ENCODE results near the gene VWDE.

VWDE gene

GRCh38 chr7:12369756-12370155 is 33.9 kb downstream of the VWDE start:
- TF ChIP-seq POLR2AphosphoS5 (IDR thresholded peaks at IDR 0.05; ENCODE audit: low read depth, low read length) (no peak), TAF1 (IDR thresholded peaks at IDR 0.05; ENCODE audit: borderline replicate concordance, insufficient read depth, low read length) (no peak), FOXP2 (optimal IDR thresholded peaks at IDR 0.05; ENCODE audit: borderline replicate concordance, extremely low read depth, extremely low read length, insufficient read depth) (no peak), SIN3A (IDR thresholded peaks at IDR 0.05; ENCODE audit: borderline replicate concordance, insufficient read depth, low read length) (no peak)
- TF ChIP-seq, protein P1, sequence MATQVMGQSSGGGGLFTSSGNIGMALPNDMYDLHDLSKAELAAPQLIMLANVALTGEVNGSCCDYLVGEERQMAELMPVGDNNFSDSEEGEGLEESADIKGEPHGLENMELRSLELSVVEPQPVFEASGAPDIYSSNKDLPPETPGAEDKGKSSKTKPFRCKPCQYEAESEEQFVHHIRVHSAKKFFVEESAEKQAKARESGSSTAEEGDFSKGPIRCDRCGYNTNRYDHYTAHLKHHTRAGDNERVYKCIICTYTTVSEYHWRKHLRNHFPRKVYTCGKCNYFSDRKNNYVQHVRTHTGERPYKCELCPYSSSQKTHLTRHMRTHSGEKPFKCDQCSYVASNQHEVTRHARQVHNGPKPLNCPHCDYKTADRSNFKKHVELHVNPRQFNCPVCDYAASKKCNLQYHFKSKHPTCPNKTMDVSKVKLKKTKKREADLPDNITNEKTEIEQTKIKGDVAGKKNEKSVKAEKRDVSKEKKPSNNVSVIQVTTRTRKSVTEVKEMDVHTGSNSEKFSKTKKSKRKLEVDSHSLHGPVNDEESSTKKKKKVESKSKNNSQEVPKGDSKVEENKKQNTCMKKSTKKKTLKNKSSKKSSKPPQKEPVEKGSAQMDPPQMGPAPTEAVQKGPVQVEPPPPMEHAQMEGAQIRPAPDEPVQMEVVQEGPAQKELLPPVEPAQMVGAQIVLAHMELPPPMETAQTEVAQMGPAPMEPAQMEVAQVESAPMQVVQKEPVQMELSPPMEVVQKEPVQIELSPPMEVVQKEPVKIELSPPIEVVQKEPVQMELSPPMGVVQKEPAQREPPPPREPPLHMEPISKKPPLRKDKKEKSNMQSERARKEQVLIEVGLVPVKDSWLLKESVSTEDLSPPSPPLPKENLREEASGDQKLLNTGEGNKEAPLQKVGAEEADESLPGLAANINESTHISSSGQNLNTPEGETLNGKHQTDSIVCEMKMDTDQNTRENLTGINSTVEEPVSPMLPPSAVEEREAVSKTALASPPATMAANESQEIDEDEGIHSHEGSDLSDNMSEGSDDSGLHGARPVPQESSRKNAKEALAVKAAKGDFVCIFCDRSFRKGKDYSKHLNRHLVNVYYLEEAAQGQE (IDR thresholded peaks at IDR 0.05; ENCODE audit: insufficient read depth in 1 of 2, low read depth in 2 of 2, low read length in 2 of 2) = no peak

GRCh38 chr7:12369072-12369471 is 34.6 kb downstream of the VWDE start:
- TF ChIP-seq SIN3A (IDR thresholded peaks at IDR 0.05; ENCODE audit: borderline replicate concordance, insufficient read depth, low read length) (no peak), FOXP2 (optimal IDR thresholded peaks at IDR 0.05; ENCODE audit: borderline replicate concordance, extremely low read depth, extremely low read length, insufficient read depth) (no peak), POLR2AphosphoS5 (IDR thresholded peaks at IDR 0.05; ENCODE audit: low read depth, low read length) (no peak), TAF1 (IDR thresholded peaks at IDR 0.05; ENCODE audit: borderline replicate concordance, insufficient read depth, low read length) (no peak)
- TF ChIP-seq, protein P1 (IDR thresholded peaks at IDR 0.05; ENCODE audit: insufficient read depth in 1 of 2, low read depth in 2 of 2, low read length in 2 of 2) = no peak

DNA sequence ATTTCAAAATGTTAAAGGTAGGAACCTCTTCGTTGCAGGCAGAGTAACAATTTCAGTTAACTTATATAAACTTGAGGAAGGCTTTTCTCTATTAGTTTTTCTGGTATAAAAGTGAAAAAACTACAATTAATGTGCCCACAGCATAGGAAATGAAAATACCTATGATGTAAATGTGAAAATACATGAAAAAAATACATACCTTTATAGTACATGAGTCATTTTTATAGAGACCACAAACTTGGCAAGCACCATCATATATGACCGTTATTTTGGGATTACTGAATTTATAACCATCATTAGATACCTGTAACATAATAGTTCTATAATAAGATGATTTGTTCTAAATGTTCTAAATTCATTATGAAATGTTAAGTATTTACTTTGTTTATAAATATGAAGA is 42.7 kb downstream of the VWDE start:
- TF ChIP-seq TAF1 (IDR thresholded peaks at IDR 0.05; ENCODE audit: borderline replicate concordance, insufficient read depth, low read length) = no peak
- TF ChIP-seq FOXP2 (optimal IDR thresholded peaks at IDR 0.05; ENCODE audit: borderline replicate concordance, extremely low read depth, extremely low read length, insufficient read depth) = no peak
- TF ChIP-seq, protein P1 (IDR thresholded peaks at IDR 0.05; ENCODE audit: insufficient read depth in 1 of 2, low read depth in 2 of 2, low read length in 2 of 2) = no peak
- no peak for TF ChIP-seq POLR2AphosphoS5 (IDR thresholded peaks at IDR 0.05; ENCODE audit: low read depth, low read length)
- TF ChIP-seq SIN3A (IDR thresholded peaks at IDR 0.05; ENCODE audit: borderline replicate concordance, insufficient read depth, low read length) = no peak

DNA sequence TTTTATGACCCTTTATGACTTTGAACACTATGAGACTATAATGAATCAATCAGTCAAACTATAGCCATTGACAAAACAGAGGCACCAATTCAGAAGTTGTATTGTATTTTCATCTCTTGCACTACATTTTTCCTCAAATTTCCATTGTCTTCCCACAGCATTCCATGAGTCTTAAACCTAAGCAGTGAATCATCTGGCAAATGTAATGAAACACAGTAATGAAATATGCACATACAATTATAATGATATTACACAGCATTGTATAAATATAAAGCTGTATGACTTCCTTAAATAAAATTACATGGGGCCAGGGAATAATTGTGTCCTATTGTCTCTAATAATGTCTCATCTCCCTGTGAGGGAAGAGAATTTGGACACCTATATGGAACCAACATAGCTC is 45.0 kb downstream of the VWDE start:
- TF ChIP-seq, protein P1 (IDR thresholded peaks at IDR 0.05; ENCODE audit: insufficient read depth in 1 of 2, low read depth in 2 of 2, low read length in 2 of 2) = no peak
- TF ChIP-seq SIN3A (IDR thresholded peaks at IDR 0.05; ENCODE audit: borderline replicate concordance, insufficient read depth, low read length) (no peak), POLR2AphosphoS5 (IDR thresholded peaks at IDR 0.05; ENCODE audit: low read depth, low read length) (no peak), FOXP2 (optimal IDR thresholded peaks at IDR 0.05; ENCODE audit: borderline replicate concordance, extremely low read depth, extremely low read length, insufficient read depth) (no peak), TAF1 (IDR thresholded peaks at IDR 0.05; ENCODE audit: borderline replicate concordance, insufficient read depth, low read length) (no peak)

DNA sequence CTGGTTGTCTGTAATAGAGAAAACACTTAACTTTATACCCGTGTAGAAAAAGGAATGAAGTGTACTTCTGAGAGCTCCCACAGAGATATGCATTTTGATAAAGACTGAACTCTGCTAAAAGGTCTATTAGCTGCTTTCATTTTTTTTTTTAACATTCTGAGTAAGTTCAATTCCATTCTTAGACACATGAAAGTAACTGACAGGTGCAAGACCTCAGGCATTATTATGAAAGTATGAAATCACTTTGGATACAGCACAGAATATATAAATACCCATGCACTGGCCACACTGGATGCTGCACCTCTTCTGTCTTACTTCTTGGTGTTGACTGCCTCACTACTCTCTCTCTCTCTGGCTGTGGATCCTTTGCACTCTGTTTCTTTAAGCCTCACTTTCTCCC is 46.2 kb downstream of the VWDE start:
- TF ChIP-seq POLR2AphosphoS5 (IDR thresholded peaks at IDR 0.05; ENCODE audit: low read depth, low read length) (no peak), TAF1 (IDR thresholded peaks at IDR 0.05; ENCODE audit: borderline replicate concordance, insufficient read depth, low read length) (no peak), FOXP2 (optimal IDR thresholded peaks at IDR 0.05; ENCODE audit: borderline replicate concordance, extremely low read depth, extremely low read length, insufficient read depth) (no peak), SIN3A (IDR thresholded peaks at IDR 0.05; ENCODE audit: borderline replicate concordance, insufficient read depth, low read length) (no peak)
- TF ChIP-seq, protein P1 (IDR thresholded peaks at IDR 0.05; ENCODE audit: insufficient read depth in 1 of 2, low read depth in 2 of 2, low read length in 2 of 2) = no peak
